ENCODE results near the gene TMEM190.

- TF ChIP-seq POLR2A (IDR thresholded peaks at IDR 0.05) (no peak), CTCF (IDR thresholded peaks at IDR 0.05) (no peak)
These were observed 36.5 kb upstream of the TMEM190 start for GRCh38 chr19:55339889-55340783.
